ENCODE results near the gene MAP1A. TPM values are rescaled to one million over a fixed set of nuclear protein-coding genes. Genes with fewer than 3 reads are reported as not detected.

MAP1A gene
- total and polyA plus RNA-seq, 2 experiments from 2014 or later, result 0.81 to 2.0 TPM

DNA sequence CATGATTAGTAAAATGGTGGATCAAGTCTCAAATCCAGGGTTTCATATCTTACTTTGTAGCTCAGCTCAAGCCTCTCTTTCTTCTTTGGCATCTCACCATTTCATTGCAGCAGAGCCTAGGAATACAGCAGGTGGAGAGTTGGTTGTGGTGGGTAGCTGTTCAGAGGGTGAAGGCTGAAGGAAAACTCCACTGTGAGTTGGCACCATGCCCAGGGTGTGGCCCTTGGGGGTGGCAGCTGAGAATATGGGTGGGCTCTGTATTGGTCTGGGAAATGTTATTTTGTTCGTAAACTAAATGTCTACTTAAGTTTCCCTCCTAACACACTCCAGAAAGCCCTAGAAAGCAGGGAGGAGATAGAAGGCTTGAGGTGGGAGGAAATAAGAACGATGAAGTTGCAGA is 1.7 kb upstream of the MAP1A start (continued):
- TF ChIP-seq, protein P1, sequence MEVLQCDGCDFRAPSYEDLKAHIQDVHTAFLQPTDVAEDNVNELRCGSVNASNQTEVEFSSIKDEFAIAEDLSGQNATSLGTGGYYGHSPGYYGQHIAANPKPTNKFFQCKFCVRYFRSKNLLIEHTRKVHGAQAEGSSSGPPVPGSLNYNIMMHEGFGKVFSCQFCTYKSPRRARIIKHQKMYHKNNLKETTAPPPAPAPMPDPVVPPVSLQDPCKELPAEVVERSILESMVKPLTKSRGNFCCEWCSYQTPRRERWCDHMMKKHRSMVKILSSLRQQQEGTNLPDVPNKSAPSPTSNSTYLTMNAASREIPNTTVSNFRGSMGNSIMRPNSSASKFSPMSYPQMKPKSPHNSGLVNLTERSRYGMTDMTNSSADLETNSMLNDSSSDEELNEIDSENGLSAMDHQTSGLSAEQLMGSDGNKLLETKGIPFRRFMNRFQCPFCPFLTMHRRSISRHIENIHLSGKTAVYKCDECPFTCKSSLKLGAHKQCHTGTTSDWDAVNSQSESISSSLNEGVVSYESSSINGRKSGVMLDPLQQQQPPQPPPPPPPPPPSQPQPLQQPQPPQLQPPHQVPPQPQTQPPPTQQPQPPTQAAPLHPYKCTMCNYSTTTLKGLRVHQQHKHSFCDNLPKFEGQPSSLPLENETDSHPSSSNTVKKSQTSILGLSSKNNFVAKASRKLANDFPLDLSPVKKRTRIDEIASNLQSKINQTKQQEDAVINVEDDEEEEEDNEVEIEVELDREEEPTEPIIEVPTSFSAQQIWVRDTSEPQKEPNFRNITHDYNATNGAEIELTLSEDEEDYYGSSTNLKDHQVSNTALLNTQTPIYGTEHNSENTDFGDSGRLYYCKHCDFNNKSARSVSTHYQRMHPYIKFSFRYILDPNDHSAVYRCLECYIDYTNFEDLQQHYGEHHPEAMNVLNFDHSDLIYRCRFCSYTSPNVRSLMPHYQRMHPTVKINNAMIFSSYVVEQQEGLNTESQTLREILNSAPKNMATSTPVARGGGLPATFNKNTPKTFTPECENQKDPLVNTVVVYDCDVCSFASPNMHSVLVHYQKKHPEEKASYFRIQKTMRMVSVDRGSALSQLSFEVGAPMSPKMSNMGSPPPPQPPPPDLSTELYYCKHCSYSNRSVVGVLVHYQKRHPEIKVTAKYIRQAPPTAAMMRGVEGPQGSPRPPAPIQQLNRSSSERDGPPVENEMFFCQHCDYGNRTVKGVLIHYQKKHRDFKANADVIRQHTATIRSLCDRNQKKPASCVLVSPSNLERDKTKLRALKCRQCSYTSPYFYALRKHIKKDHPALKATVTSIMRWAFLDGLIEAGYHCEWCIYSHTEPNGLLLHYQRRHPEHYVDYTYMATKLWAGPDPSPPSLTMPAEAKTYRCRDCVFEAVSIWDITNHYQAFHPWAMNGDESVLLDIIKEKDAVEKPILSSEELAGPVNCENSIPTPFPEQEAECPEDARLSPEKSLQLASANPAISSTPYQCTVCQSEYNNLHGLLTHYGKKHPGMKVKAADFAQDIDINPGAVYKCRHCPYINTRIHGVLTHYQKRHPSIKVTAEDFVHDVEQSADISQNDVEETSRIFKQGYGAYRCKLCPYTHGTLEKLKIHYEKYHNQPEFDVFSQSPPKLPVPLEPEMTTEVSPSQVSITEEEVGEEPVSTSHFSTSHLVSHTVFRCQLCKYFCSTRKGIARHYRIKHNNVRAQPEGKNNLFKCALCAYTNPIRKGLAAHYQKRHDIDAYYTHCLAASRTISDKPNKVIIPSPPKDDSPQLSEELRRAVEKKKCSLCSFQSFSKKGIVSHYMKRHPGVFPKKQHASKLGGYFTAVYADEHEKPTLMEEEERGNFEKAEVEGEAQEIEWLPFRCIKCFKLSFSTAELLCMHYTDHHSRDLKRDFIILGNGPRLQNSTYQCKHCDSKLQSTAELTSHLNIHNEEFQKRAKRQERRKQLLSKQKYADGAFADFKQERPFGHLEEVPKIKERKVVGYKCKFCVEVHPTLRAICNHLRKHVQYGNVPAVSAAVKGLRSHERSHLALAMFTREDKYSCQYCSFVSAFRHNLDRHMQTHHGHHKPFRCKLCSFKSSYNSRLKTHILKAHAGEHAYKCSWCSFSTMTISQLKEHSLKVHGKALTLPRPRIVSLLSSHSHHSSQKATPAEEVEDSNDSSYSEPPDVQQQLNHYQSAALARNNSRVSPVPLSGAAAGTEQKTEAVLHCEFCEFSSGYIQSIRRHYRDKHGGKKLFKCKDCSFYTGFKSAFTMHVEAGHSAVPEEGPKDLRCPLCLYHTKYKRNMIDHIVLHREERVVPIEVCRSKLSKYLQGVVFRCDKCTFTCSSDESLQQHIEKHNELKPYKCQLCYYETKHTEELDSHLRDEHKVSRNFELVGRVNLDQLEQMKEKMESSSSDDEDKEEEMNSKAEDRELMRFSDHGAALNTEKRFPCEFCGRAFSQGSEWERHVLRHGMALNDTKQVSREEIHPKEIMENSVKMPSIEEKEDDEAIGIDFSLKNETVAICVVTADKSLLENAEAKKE (CRISPR knock-in tag; IDR thresholded peaks at IDR 0.05), result no peak
- TF ChIP-seq ZNF114 (CRISPR knock-in tag; IDR thresholded peaks at IDR 0.05), result no peak
- TF ChIP-seq JUNB (IDR thresholded peaks at IDR 0.05; ENCODE audit: unreplicated experiment), result no peak
- no peak for TF ChIP-seq POLR2AphosphoS5 (IDR thresholded peaks at IDR 0.05; ENCODE audit: low read depth)
- TF ChIP-seq CREB1 (CRISPR knock-in tag; IDR thresholded peaks at IDR 0.05; ENCODE audit: low read depth), result no peak
- TF ChIP-seq ZNF331 (CRISPR knock-in tag; IDR thresholded peaks at IDR 0.05; ENCODE audit: low read depth), result no peak
- TF ChIP-seq, protein P2, sequence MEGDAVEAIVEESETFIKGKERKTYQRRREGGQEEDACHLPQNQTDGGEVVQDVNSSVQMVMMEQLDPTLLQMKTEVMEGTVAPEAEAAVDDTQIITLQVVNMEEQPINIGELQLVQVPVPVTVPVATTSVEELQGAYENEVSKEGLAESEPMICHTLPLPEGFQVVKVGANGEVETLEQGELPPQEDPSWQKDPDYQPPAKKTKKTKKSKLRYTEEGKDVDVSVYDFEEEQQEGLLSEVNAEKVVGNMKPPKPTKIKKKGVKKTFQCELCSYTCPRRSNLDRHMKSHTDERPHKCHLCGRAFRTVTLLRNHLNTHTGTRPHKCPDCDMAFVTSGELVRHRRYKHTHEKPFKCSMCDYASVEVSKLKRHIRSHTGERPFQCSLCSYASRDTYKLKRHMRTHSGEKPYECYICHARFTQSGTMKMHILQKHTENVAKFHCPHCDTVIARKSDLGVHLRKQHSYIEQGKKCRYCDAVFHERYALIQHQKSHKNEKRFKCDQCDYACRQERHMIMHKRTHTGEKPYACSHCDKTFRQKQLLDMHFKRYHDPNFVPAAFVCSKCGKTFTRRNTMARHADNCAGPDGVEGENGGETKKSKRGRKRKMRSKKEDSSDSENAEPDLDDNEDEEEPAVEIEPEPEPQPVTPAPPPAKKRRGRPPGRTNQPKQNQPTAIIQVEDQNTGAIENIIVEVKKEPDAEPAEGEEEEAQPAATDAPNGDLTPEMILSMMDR (conservative IDR thresholded peaks at IDR 0.05; ENCODE audit: low read depth in 2 of 2), result no peak
- TF ChIP-seq STAT1 (IDR thresholded peaks at IDR 0.05; ENCODE audit: unreplicated experiment), result no peak
- TF ChIP-seq, protein P3, sequence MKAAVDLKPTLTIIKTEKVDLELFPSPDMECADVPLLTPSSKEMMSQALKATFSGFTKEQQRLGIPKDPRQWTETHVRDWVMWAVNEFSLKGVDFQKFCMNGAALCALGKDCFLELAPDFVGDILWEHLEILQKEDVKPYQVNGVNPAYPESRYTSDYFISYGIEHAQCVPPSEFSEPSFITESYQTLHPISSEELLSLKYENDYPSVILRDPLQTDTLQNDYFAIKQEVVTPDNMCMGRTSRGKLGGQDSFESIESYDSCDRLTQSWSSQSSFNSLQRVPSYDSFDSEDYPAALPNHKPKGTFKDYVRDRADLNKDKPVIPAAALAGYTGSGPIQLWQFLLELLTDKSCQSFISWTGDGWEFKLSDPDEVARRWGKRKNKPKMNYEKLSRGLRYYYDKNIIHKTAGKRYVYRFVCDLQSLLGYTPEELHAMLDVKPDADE (IDR thresholded peaks at IDR 0.05), result no peak
